Osteocyte (in vitro differentiated cells): ENCODE results near the gene RCE1. TPM values are rescaled to one million over a fixed set of nuclear protein-coding genes. Genes with fewer than 3 reads are reported as not detected.

Experiments used
- DNase-seq: peaks from one replicate; pipeline ENCODE4 v3.0.0; 2021; ENCODE audit warnings: mixed read lengths; ENCODE audit not compliant: unreplicated experiment; ENCODE audit errors: extremely low spot score
- H3K27ac Mint-ChIP-seq: one replicate; pipeline ENCODE4 v1.8.0; 2021; ENCODE audit warnings: mild to moderate bottlenecking, mixed read lengths; ENCODE audit not compliant: unreplicated experiment
- H3K27me3 Mint-ChIP-seq: one replicate; pipeline ENCODE4 v1.8.0; 2021; ENCODE audit warnings: mixed read lengths; ENCODE audit not compliant: unreplicated experiment
- H3K36me3 Mint-ChIP-seq: one replicate; pipeline ENCODE4 v1.8.0; 2021; ENCODE audit warnings: mixed read lengths; ENCODE audit not compliant: unreplicated experiment
- H3K4me1 Mint-ChIP-seq: one replicate; pipeline ENCODE4 v1.8.0; 2021; ENCODE audit warnings: mixed read lengths; ENCODE audit not compliant: unreplicated experiment
- H3K4me3 Mint-ChIP-seq: one replicate; pipeline ENCODE4 v1.8.0; 2021; ENCODE audit warnings: mild to moderate bottlenecking, moderate library complexity, mixed read lengths; ENCODE audit not compliant: unreplicated experiment
- H3K9me3 Mint-ChIP-seq: one replicate; pipeline ENCODE4 v1.8.0; 2021; ENCODE audit warnings: mixed read lengths; ENCODE audit not compliant: unreplicated experiment
- total RNA-seq: library from RNA; stranded (reverse); gene quantifications from 2 replicates; pipeline ENCODE4 v1.2.1, GENCODE V29; 2021
- TF ChIP-seq, protein P1 (sequence below): fragments of 200-600 bp; sonication (generic); IDR thresholded peaks from 2 replicates; pipeline ENCODE4 v1.5.0; 2021; ENCODE audit warnings: antibody characterized with exemption, mild to moderate bottlenecking, moderate library complexity

The RCE1 gene
- total RNA-seq, 1 donor from 2014 or later: 20.3 TPM

DNA sequence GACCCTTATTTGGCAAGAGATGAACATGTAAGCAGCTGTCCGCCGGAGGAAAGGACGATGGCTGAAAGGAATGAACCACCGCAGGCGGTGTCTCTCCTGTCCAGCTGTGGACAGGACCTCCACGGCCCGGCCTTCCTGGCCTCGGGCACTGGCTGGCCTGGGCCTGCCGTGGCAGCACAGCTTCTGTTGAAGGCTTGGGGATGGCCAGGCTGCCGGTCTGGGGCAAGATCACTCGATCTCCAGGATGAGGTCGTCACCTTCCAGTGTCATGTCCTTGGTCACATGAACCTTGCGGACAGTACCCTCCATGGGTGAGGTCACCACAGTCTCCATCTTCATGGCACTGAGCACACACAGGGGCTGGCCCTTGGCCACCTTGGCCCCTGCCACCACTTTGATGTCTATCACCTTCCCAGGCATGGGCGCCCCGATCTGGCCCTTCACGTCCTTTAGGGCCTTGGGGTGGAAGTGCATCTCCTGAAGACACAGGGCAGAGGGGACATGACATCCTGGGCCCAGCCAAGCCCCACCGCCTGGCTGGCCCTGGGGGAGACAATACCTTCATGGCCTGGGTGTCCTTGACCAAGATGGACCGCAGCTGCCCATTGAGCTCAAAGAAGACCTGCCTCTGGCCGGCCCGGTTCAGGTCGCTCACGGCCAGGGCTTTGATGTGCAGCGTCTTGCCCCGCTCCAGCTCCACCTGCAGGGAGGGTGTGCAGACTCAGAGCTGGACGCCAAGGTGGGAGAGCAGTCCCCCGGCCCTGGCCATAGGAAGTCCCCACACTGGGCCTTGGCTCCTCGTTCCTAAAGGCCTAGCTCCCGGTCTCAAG lies 5.6 kb downstream of the RCE1 start:
- TF ChIP-seq, protein P1, sequence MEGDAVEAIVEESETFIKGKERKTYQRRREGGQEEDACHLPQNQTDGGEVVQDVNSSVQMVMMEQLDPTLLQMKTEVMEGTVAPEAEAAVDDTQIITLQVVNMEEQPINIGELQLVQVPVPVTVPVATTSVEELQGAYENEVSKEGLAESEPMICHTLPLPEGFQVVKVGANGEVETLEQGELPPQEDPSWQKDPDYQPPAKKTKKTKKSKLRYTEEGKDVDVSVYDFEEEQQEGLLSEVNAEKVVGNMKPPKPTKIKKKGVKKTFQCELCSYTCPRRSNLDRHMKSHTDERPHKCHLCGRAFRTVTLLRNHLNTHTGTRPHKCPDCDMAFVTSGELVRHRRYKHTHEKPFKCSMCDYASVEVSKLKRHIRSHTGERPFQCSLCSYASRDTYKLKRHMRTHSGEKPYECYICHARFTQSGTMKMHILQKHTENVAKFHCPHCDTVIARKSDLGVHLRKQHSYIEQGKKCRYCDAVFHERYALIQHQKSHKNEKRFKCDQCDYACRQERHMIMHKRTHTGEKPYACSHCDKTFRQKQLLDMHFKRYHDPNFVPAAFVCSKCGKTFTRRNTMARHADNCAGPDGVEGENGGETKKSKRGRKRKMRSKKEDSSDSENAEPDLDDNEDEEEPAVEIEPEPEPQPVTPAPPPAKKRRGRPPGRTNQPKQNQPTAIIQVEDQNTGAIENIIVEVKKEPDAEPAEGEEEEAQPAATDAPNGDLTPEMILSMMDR: no peak
- H3K36me3 Mint-ChIP-seq: peaks cover 15% of the 10 kb centered on the region
- peaks cover 15% of the 10 kb centered on the region for H3K4me1 Mint-ChIP-seq
- no peaks in the 10 kb centered on the region for H3K9me3 Mint-ChIP-seq
- no peak for DNase-seq
- H3K27me3 Mint-ChIP-seq: no peaks in the 10 kb centered on the region
- H3K4me3 Mint-ChIP-seq: no peak overlapping the region
- H3K27ac Mint-ChIP-seq: no peak overlapping the region

DNA sequence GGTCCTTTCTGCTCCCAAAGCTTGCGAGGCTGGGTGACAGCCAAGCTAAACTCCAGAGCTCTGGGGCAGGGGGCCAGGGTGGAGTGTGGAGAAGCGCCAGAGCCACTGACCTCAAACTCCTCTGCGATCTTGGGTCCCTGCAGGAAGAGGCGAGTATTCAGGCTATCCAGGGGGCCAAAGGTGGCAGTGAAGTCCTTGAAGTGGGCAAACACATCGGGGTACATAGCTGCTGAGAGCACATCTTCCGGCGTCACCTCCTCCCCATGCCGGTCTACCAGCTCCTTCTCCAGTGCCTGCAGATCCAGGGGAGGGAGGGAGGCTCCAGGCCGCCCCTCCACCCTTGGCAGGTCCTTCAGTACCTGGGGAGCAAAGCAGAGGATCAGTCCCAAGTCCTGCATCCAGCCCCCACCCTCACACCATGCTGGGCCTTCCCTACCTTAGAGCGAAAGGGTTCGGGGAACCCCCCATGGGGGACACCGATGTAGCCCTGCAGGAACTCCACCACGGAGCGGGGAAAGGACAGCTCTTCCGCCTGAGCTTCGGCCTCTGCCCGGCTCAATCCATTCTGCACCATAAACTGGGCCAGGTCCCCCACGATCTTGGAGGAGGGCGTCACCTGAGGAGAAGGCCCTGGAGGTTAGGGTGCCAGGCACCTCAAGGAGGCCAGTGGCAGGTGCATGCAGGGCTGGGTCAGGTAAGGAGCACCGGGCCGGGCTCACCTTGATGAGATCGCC lies 6.4 kb downstream of the RCE1 start:
- H3K4me3 Mint-ChIP-seq: no peak overlapping the region
- TF ChIP-seq, protein P1: no peak

DNA sequence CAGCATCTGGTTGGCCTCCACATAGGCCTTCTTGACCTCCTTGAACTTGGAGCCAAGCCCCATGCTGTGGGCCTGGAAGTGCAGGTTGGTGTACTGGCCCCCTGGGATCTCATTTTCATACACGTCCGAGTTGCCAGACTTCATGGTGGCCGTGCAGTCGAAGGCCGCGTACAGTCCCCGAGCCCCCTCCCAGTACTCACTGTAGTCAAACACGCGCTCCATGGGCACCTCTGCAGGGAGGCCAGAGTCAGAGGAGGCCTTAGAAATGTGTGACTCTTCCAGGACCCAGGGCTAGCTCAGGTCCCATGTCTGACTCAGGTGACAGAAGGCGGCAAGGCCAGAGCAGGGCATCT lies 7.0 kb downstream of the RCE1 start:
- Mint-ChIP-seq H3K27ac (no peak overlapping the region), H3K4me3 (no peak overlapping the region), H3K9me3 (no peaks in the 10 kb centered on the region), H3K4me1 (peaks cover 4% of the 10 kb centered on the region), H3K27me3 (no peaks in the 10 kb centered on the region), H3K36me3 (peaks cover 9% of the 10 kb centered on the region)
- no peak for DNase-seq
- TF ChIP-seq, protein P1: no peak

More for the DNA sequence above, 6.4 kb downstream of the RCE1 start:
- no peaks in the 10 kb centered on the region for H3K9me3 Mint-ChIP-seq
- H3K27ac Mint-ChIP-seq: no peak overlapping the region
- H3K4me1 Mint-ChIP-seq: peaks cover 8% of the 10 kb centered on the region
- no peaks in the 10 kb centered on the region for H3K27me3 Mint-ChIP-seq
- DNase-seq: no peak
- H3K36me3 Mint-ChIP-seq: peaks cover 13% of the 10 kb centered on the region

DNA sequence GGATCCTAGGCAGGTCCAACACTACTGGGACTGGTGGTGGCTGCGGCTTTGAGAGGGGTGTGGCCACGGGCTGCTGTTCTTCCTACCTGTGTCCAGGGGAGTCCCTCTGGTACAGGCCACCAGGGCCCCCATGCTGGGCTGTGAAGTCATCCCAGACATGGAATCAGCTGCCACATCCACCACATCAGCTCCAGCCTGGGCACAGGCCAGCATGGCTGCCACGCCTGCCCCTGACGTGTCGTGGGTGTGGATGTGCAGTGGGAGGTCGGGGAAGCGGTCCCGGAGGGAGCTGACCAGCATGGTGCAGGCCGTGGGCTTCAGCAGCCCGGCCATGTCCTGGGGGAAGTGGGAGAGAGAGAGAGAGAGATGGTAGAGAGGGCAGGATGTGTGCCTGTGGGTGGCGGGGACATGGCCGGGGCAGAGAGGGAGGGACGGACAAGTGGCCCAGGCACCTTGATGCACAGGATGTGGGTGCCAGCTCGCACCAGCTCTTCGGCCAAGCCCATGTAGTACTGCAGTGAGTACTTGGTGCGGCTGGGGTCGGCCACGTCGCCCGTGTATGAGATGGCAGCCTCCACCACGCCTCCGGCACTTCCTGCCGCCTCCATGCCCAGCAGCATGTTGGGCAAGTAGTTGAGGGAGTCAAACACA lies 7.5 kb downstream of the RCE1 start:
- DNase-seq: no peak
- Mint-ChIP-seq H3K4me1 (peaks cover 6% of the 10 kb centered on the region), H3K36me3 (peaks cover 7% of the 10 kb centered on the region), H3K27ac (no peak overlapping the region), H3K9me3 (no peaks in the 10 kb centered on the region), H3K4me3 (no peak overlapping the region), H3K27me3 (no peaks in the 10 kb centered on the region)
- TF ChIP-seq, protein P1: no peak

DNA sequence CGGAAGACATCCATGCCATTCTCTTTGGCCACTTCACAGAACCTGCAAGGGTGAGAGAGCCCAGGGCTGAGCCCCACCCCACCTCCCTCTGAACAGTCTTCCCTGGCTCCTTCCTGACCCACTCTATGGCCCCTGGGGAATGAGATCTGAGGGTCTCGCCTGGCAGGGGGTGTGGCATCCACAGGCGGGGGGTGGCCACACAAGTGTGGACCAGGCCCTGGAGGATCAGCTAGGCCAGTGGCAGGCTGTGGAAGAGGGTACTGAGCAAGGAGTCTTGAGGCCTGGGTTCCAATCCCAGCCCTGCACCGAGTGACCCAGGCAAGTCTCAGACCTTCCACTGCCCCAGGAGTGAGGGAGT lies 8.0 kb downstream of the RCE1 start:
- Mint-ChIP-seq H3K27ac (no peak overlapping the region), H3K36me3 (peaks cover 7% of the 10 kb centered on the region), H3K27me3 (no peaks in the 10 kb centered on the region), H3K4me1 (peaks cover 8% of the 10 kb centered on the region), H3K9me3 (no peaks in the 10 kb centered on the region), H3K4me3 (no peak overlapping the region)
- no peak for DNase-seq
- TF ChIP-seq, protein P1: no peak
